Gastroesophageal sphincter (tissue), 4 donors: ENCODE results near the gene RANBP17. TPM values are rescaled to one million over a fixed set of nuclear protein-coding genes. Genes with fewer than 3 reads are reported as not detected.

Experiments used
- ATAC-seq: fragments of 150-250 bp; one replicate; pipeline ENCODE4 v1.9.1; 2016; ENCODE audit warnings: mild to moderate bottlenecking, moderate library complexity
- H3K27ac ChIP-seq, 4 donors: fragments of 200-600 bp; sonication (generic) in 3 of 4; 1 replicate in 3 of 4; 2 replicates in 1 of 4; pipeline ENCODE4 v1.5.1; 2016 to 2019
- H3K27me3 ChIP-seq: fragments of 200-600 bp; sonication (generic); one replicate; pipeline ENCODE4 v1.5.1; 2019
- H3K36me3 ChIP-seq, 2 donors: fragments of 200-600 bp; sonication (generic); one replicate each; pipeline ENCODE4 v1.5.1; 2019; ENCODE audit warnings: control low read depth in 1 of 2
- H3K4me1 ChIP-seq, 3 donors: fragments of 200-600 bp; sonication (generic); 1 replicate in 2 of 3; 2 replicates in 1 of 3; pipeline ENCODE4 v1.5.1; 2016 to 2019; ENCODE audit warnings: control low read depth in 2 of 3
- H3K4me3 ChIP-seq, 2 donors: fragments of 200-600 bp; sonication (generic); one replicate each; pipeline ENCODE4 v1.5.1; 2019; ENCODE audit warnings: mild to moderate bottlenecking in 1 of 2, moderate library complexity in 1 of 2
- H3K9me3 ChIP-seq, 3 donors: fragments of 200-600 bp; sonication (generic); one replicate each; pipeline ENCODE4 v1.5.1; 2017 to 2019; ENCODE audit warnings: control low read depth in 2 of 3
- EP300 ChIP-seq: sonication (generic); formaldehyde crosslinking; IDR thresholded peaks from one replicate; pipeline ENCODE4 v1.6.1; 2017; ENCODE audit warnings: antibody characterized with exemption, mild to moderate bottlenecking
- POLR2A ChIP-seq, 2 donors: fragments of 450-650 bp; IDR thresholded peaks; one replicate each; pipeline ENCODE4 v1.6.1; 2017; ENCODE audit warnings: antibody characterized with exemption in 2 of 2, mild to moderate bottlenecking in 2 of 2, moderate library complexity in 1 of 2
- POLR2AphosphoS5 ChIP-seq: sonication (generic); formaldehyde crosslinking; IDR thresholded peaks from one replicate; pipeline ENCODE4 v1.6.1; 2017; ENCODE audit warnings: antibody characterized with exemption
- WGBS, 2 donors: methylation state at CpG; one replicate each; pipeline ENCODE4 v1.1.5; 2018; ENCODE audit warnings: low coverage in 1 of 2; 5-methylcytosine and 5-hydroxymethylcytosine counted together
- total RNA-seq, 4 donors: library from RNA; depleted of rRNA; stranded (reverse); fragments of >200 nt; gene quantifications; one replicate each; pipeline ENCODE4 v1.1.0, GENCODE V29; 2016
- TF ChIP-seq, protein P1 (sequence below), 4 experiments: fragments of 200-600 bp in 2 of 4; fragments of 450-650 bp in 2 of 4; sonication (generic) in 1 of 4; IDR thresholded peaks; one replicate each; pipeline ENCODE4 v1.5.1; 2017 to 2019; ENCODE audit warnings: antibody characterized with exemption in 4 of 4, mild to moderate bottlenecking in 2 of 4, moderate library complexity in 2 of 4

RANBP17 gene
- total RNA-seq, 4 donors from 2014 or later, result 7.7 to 21.7 (median 13.8) TPM

- Histone ChIP-seq H3K4me3 (no peak overlapping the region), H3K36me3 (no peaks in the 10 kb centered on the region), H3K4me1 (no peaks in the 10 kb centered on the region), H3K9me3 (peaks cover 0 to 5% (median 0%) of the 10 kb centered on the region in 3 donors), H3K27ac (no peak overlapping the region), H3K27me3 (no peaks in the 10 kb centered on the region)
- no peak for ATAC-seq
- no peak for TF ChIP-seq POLR2A (IDR thresholded peaks at IDR 0.05)
- TF ChIP-seq EP300, result no peak
- no peak for TF ChIP-seq POLR2AphosphoS5
- TF ChIP-seq, protein P1, sequence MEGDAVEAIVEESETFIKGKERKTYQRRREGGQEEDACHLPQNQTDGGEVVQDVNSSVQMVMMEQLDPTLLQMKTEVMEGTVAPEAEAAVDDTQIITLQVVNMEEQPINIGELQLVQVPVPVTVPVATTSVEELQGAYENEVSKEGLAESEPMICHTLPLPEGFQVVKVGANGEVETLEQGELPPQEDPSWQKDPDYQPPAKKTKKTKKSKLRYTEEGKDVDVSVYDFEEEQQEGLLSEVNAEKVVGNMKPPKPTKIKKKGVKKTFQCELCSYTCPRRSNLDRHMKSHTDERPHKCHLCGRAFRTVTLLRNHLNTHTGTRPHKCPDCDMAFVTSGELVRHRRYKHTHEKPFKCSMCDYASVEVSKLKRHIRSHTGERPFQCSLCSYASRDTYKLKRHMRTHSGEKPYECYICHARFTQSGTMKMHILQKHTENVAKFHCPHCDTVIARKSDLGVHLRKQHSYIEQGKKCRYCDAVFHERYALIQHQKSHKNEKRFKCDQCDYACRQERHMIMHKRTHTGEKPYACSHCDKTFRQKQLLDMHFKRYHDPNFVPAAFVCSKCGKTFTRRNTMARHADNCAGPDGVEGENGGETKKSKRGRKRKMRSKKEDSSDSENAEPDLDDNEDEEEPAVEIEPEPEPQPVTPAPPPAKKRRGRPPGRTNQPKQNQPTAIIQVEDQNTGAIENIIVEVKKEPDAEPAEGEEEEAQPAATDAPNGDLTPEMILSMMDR (IDR thresholded peaks at IDR 0.05), result no peak
- 47 to 49% methylated on average over 5 to 6 of the region's 6 CpGs for WGBS, 2 donors
Observed at GRCh38 chr5:170854566-170854965, 7.3 kb upstream of the RANBP17 start.

- Histone ChIP-seq H3K27ac (no peak overlapping the region), H3K4me3 (no peak overlapping the region), H3K9me3 (peaks cover 0 to 29% (median 0%) of the 10 kb centered on the region in 3 donors), H3K4me1 (peaks cover 0 to 5% (median 0%) of the 10 kb centered on the region in 3 donors), H3K27me3 (no peaks in the 10 kb centered on the region), H3K36me3 (no peaks in the 10 kb centered on the region)
- TF ChIP-seq EP300 (no peak), POLR2A (IDR thresholded peaks at IDR 0.05) (no peak), POLR2AphosphoS5 (no peak)
- TF ChIP-seq, protein P1 (IDR thresholded peaks at IDR 0.05), result no peak
- 75 to 95% methylated on average over 2 of the region's 2 CpGs for WGBS, 2 donors
- no peak for ATAC-seq
Observed at GRCh38 chr5:170857066-170857465, 4.8 kb upstream of the RANBP17 start.

DNA sequence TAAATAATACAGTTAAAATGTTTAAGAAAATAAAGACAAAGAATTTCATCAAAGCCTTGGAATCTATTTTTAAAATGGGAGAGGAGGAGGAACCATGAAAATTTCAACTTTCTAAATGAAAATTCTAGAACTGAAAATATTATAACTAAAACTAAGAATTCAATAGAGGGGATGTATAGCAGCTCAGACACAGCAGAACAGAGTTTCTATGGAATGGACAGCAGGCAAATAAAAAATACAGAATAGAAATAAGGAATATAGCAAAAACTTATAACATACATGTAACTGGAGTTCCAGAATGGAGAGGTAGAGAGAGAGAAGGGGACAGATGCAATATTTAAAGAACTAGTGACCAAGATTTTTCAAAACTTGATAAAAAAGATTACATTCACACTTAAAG is 1.4 kb upstream of the RANBP17 start:
- Histone ChIP-seq H3K36me3 (no peaks in the 10 kb centered on the region), H3K9me3 (peaks cover 0 to 33% (median 0%) of the 10 kb centered on the region in 3 donors), H3K27me3 (no peaks in the 10 kb centered on the region), H3K4me3 (no peak overlapping the region), H3K4me1 (peaks cover 0 to 17% (median 0%) of the 10 kb centered on the region in 3 donors), H3K27ac (no peak overlapping the region)
- TF ChIP-seq, protein P1 (IDR thresholded peaks at IDR 0.05), result no peak
- TF ChIP-seq POLR2A (IDR thresholded peaks at IDR 0.05), result no peak
- no peak for TF ChIP-seq EP300
- TF ChIP-seq POLR2AphosphoS5, result no peak
- no peak for ATAC-seq

DNA sequence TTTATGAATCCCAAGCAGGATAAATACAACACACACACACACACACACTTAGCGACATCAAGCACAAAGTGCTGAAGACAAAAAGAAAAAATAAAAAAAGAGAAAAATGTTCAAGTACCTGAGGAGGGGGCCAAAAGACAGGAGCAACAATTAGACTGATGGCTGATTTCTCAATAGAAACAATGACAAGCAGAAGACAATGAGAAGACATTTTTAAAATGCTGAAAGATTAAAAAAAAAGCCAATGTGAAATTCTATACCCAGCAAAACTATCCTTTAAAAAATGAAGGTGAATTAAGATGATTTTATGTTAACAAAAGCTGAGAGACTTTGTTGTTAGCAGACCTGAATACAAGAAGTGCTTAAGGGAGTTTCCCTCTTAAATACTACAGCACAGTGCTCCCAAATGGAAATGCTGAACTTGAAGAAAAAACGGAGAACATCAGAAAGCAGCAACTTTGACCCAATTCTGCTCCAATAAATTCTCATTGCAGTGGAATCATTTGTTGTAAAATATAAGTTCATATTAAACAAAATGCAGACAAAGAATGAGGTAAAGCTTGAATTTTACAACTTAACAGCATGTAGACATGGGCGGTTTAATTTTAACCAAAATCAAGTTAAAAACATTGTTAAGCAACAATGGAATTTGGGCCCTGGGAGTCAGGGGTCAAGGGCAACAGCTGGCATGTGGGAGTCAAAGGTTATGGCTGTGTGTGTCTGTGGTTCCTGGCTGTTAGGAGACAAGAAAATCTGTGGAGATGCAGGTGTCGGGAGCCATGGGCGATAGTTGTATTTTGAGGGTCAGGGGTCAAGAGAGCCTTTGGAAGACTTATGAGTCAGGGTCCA is 776 bp upstream of the RANBP17 start:
- no peaks in the 10 kb centered on the region for H3K36me3 ChIP-seq
- ATAC-seq, result no peak
- peaks cover 0 to 33% (median 0%) of the 10 kb centered on the region in 3 donors for H3K9me3 ChIP-seq
- peak overlapping the region in 1 of 4 donors; percentile 26 for H3K27ac ChIP-seq
- no peaks in the 10 kb centered on the region for H3K27me3 ChIP-seq
- no peak for TF ChIP-seq POLR2A (IDR thresholded peaks at IDR 0.05)
- TF ChIP-seq, protein P1 (IDR thresholded peaks at IDR 0.05), result no peak
- no peak for TF ChIP-seq EP300
- no peak for TF ChIP-seq POLR2AphosphoS5
- WGBS, 2 donors, result 82 to 88% methylated on average over 4 to 5 of the region's 5 CpGs
- H3K4me3 ChIP-seq, result peak overlapping the region in 1 of 2 donors; percentile 76
- H3K4me1 ChIP-seq, result peaks cover 0 to 17% (median 0%) of the 10 kb centered on the region in 3 donors

GRCh38 chr5:170861667-170861916 is 226 bp upstream of the RANBP17 start:
- Histone ChIP-seq H3K9me3 (peaks cover 0 to 33% (median 0%) of the 10 kb centered on the region in 3 donors), H3K36me3 (no peaks in the 10 kb centered on the region), H3K27me3 (no peaks in the 10 kb centered on the region), H3K27ac (peak overlapping the region in 3 of 4 donors; percentile 48 to 74 (median 55)), H3K4me1 (peaks cover 0 to 17% (median 0%) of the 10 kb centered on the region in 3 donors), H3K4me3 (peak overlapping the region; percentile 66 to 76)
- TF ChIP-seq, protein P1 (IDR thresholded peaks at IDR 0.05), result no peak
- TF ChIP-seq POLR2A (IDR thresholded peaks at IDR 0.05) (no peak), POLR2AphosphoS5 (no peak), EP300 (no peak)
- WGBS, 2 donors, result 10 to 28% methylated on average over 7 to 8 of the region's 26 CpGs
- ATAC-seq, result no peak
